Measurements from ENCODE around the gene MIOX. TPM values are rescaled to one million over a fixed set of nuclear protein-coding genes. Genes with fewer than 3 reads are reported as not detected.

Gene MIOX
- total and polyA plus RNA-seq, 9 of the 15 experiments (the other 6 are each of a cell fraction or from before 2014, with no cell fraction given) = 0.08 TPM; not detected in 8

DNA sequence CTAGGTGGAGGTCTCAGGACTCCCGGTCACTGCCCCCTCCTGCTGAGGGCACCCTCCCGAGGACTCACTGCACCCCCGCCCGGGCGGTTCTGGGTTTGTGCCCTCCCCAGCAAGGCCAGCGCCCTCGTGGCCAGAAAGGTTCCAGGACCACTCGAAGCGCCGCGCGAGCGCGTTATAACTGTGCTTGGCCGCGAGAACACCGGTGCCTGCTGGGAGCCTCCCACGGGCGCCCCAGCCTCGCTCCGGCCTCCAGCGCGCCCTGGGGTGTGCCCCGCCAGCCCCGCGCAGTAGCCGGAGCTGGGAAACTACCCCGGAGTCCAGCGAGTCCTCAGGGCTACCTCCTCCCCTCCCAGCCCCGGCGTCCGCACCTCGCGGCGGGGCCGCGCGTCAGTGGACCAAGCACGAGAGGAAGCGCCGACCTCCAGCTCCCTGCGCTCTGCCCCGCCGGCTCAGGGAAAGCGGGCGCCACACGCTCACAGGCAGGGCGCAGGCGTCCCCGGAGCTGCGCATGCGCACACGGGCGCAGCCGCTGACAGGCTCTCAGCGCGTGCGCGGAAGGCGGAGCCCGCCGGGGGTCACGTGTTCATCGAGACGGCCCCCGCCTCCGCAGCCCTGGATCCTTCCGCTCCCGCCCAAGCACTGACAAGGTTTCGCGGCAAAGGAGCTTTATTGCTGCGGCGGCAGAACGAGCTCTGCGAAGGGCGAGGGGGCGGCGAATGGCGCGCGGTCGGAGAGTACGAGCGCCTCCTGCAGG lies 38.6 kb downstream of the MIOX start, which contains the start of gene SCO2 (continued):
- TF ChIP-seq, protein P1, sequence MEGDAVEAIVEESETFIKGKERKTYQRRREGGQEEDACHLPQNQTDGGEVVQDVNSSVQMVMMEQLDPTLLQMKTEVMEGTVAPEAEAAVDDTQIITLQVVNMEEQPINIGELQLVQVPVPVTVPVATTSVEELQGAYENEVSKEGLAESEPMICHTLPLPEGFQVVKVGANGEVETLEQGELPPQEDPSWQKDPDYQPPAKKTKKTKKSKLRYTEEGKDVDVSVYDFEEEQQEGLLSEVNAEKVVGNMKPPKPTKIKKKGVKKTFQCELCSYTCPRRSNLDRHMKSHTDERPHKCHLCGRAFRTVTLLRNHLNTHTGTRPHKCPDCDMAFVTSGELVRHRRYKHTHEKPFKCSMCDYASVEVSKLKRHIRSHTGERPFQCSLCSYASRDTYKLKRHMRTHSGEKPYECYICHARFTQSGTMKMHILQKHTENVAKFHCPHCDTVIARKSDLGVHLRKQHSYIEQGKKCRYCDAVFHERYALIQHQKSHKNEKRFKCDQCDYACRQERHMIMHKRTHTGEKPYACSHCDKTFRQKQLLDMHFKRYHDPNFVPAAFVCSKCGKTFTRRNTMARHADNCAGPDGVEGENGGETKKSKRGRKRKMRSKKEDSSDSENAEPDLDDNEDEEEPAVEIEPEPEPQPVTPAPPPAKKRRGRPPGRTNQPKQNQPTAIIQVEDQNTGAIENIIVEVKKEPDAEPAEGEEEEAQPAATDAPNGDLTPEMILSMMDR (IDR thresholded peaks at IDR 0.05 in 2 of 3, conservative IDR thresholded peaks at IDR 0.05 in 1 of 3; ENCODE audit: insufficient read depth in 2 of 3, low read depth in 1 of 3, low read length in 3 of 3) = peak; percentile 45 to 60 (median 48); a peak in 5 of 6 replicates
- TF ChIP-seq JUNB (CRISPR knock-in tag; conservative IDR thresholded peaks at IDR 0.05) = no peak
- no peak for TF ChIP-seq SRSF9 (IDR thresholded peaks at IDR 0.05; ENCODE audit: borderline replicate concordance, low read depth, low read length)
- TF ChIP-seq HNRNPL (IDR thresholded peaks at IDR 0.05; ENCODE audit: low read depth, low read length) = no peak
- TF ChIP-seq TCF7 (IDR thresholded peaks at IDR 0.05; ENCODE audit: borderline replicate concordance) = no peak
- TF ChIP-seq, protein P2, sequence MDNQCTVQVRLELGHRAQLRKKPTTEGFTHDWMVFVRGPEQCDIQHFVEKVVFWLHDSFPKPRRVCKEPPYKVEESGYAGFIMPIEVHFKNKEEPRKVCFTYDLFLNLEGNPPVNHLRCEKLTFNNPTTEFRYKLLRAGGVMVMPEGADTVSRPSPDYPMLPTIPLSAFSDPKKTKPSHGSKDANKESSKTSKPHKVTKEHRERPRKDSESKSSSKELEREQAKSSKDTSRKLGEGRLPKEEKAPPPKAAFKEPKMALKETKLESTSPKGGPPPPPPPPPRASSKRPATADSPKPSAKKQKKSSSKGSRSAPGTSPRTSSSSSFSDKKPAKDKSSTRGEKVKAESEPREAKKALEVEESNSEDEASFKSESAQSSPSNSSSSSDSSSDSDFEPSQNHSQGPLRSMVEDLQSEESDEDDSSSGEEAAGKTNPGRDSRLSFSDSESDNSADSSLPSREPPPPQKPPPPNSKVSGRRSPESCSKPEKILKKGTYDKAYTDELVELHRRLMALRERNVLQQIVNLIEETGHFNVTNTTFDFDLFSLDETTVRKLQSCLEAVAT (IDR thresholded peaks at IDR 0.05) = no peak
- no peak for TF ChIP-seq ZC3H4 (CRISPR knock-in tag; IDR thresholded peaks at IDR 0.05; ENCODE audit: borderline replicate concordance)
- TF ChIP-seq, protein P3, sequence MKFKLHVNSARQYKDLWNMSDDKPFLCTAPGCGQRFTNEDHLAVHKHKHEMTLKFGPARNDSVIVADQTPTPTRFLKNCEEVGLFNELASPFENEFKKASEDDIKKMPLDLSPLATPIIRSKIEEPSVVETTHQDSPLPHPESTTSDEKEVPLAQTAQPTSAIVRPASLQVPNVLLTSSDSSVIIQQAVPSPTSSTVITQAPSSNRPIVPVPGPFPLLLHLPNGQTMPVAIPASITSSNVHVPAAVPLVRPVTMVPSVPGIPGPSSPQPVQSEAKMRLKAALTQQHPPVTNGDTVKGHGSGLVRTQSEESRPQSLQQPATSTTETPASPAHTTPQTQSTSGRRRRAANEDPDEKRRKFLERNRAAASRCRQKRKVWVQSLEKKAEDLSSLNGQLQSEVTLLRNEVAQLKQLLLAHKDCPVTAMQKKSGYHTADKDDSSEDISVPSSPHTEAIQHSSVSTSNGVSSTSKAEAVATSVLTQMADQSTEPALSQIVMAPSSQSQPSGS (CRISPR knock-in tag; IDR thresholded peaks at IDR 0.05) = no peak
- TF ChIP-seq HNRNPUL1 (IDR thresholded peaks at IDR 0.05; ENCODE audit: low read length) = no peak
- TF ChIP-seq KDM4B (IDR thresholded peaks at IDR 0.05; ENCODE audit: borderline replicate concordance in 2 of 2, low read depth in 1 of 2) = no peak
- no peak for TF ChIP-seq TAF9B (IDR thresholded peaks at IDR 0.05; ENCODE audit: partially characterized antibody)
- no peak for TF ChIP-seq KHSRP (IDR thresholded peaks at IDR 0.05)
- TF ChIP-seq SIN3A (IDR thresholded peaks at IDR 0.05; ENCODE audit: borderline replicate concordance in 2 of 2, control insufficient read depth in 1 of 2, low read depth in 2 of 2, low read length in 2 of 2) = peak; percentile 20 to 30; a peak in 2 of 4 replicates
- peak; percentile 77 for TF ChIP-seq CHD2 (IDR thresholded peaks at IDR 0.05; ENCODE audit: low read depth, low read length)
- TF ChIP-seq ATF1 (CRISPR knock-in tag; IDR thresholded peaks at IDR 0.05) = no peak
- 0 out of 2 replicates have a peak, but pooled peaks have one; percentile 25 for TF ChIP-seq ATF1 (tag; IDR thresholded peaks at IDR 0.05)
- no peak for TF ChIP-seq CREBBP (IDR thresholded peaks at IDR 0.05; ENCODE audit: low read depth, low read length)
- no peak for TF ChIP-seq STAG1 (CRISPR knock-in tag; IDR thresholded peaks at IDR 0.05; ENCODE audit: borderline replicate concordance)
- TF ChIP-seq HES1 (IDR thresholded peaks at IDR 0.05; ENCODE audit: low read depth) = no peak
- TF ChIP-seq BRD9 (IDR thresholded peaks at IDR 0.05; ENCODE audit: low read depth, partially characterized antibody) = no peak
- peak; percentile 25 for TF ChIP-seq CREM (IDR thresholded peaks at IDR 0.05; ENCODE audit: low read depth)
- TF ChIP-seq RB1 (IDR thresholded peaks at IDR 0.05; ENCODE audit: low read depth) = peak; percentile 62; the same call in 1 of the 2 replicates
